Activated CD4-positive, alpha-beta T cell treated with anti-CD3 and anti-CD28 coated beads, Interleukin-2, amount 50 U/mL, for 16 hours (primary cell): ENCODE results near the gene NOL12.
A peak's percentile ranks its signal among the peaks of the same experiment; 100 is the strongest.

Experiments
- DNase-seq: peaks from one replicate; pipeline ENCODE4 v3.0.0-alpha.2; 2020

The NOL12 gene

DNA sequence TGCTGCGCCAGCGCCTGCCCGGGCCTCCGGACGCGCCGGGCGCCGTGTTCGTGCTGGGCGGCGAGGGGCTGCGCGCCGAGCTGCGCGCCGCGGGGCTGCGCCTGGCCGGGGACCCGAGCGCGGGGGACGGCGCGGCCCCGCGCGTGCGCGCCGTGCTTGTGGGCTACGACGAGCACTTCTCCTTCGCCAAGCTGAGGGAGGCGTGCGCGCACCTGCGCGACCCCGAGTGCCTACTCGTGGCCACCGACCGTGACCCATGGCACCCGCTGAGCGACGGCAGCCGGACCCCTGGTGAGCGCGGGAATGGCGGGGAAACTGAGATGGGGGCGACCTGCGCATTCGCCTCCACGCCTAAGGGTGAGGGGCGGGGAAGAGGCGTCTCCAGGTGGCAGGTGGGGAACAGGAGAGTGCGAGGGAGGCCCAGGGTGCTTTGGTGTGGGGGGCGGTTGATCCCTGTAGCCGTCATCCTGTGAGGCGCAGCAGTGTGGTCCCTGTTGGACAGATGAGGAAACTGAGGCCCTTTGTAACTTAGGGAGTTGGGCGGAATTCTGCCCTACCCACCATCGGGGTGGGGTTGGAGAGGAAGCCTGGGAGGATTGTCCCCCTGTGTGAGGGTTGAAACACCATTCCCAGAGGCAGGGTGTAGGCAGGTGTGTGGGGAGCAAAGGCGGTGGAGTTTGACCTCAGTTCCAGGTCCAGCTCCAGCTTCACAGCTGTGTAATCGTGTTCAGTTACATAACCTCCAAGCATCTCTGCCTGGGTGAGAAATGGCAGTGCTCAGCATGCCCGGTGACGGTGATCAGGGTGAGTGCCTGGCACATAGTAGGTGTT lies 26.9 kb upstream of the NOL12 start:
- no peak for DNase-seq

DNA sequence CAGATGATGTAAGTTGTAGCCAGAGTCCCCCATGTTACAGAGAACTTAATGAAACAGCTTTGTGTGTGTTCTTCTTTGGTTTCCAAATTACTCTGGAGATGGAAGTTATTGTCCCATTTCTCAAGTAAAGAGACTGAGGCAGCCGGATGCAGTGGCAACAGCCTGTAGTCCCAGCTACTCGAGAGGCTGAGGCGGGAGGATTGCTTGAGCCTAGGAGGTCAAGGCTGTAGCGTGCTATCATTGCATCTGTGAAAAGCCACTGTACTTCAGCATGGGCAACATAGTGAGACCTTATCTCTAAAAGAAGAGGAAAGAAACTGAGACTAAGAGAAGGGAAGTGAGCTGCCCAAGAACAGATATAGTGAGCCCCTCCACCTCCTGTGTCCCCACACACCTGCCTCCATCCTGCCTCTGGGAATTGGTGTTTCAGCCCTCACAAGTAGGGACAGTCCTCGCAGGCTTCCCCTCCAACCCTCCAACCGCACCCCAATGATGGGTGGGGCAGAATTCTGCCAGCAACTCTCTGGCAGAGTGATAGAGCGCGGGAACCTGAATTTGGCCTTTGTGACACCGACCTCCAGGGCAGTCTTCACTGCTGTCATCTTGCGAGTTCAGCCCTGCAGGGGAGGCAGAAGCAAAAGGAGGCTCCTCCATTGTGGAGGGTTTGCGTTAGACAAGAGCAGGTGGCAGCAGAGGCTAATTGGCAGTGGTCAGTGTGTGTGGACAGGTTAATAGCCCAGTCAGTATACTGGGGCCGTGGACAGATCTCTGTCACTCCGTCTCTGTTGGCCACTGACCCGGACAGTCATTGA lies 26.0 kb upstream of the NOL12 start:
- DNase-seq, result no peak

DNA sequence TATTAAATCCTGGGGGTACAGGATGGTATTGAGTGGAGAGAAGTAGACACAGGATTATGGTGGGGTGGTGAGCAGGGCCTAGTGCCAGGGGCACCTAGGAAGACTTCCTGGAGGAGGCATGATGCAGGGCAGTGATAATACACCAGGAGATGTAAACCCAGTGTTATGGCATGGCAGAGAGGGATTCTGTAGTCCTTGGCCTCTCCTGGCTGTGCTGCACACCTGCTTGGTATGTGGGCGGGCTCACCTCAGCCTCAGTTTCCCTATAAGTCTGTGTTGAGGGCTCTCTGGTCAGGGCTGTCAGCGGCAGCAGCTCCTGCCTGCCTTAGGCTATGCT lies 25.5 kb upstream of the NOL12 start:
- no peak for DNase-seq

DNA sequence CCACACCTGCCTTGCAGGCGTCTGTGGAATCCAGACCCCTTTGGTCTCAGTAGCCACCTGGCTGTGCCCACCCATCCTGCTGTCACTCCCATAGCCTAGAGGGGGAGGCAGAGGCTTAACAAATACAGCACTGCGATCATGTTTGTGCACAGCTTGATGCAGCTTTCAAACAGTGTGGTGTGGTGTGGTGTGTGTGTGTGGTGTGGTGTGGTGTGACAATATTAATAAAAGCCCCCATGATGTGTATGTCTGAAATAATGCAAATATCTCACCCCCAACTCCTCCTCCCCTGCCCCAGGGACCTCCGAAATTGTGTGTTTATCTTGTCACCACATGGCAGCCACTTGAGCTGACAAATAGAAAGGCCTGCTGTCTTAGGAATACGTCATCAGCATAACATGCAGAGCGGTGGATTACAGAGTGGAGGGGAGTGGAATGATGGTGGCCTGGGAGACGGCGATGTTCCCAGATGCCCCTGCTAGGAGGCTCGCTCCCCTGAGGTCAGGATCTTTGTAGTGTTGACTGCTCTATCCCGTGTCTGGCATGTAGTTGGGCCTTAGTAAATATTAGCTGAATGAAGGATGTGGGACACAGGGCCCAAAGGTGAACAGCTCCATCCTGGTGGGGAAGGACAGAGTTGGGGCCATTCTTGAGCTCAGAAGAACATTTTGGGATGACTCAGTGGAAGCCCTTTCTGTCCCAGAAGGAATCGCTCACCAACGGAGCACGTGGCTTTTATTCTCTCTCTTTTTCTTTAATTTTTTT lies 24.8 kb upstream of the NOL12 start:
- DNase-seq, result no peak

DNA sequence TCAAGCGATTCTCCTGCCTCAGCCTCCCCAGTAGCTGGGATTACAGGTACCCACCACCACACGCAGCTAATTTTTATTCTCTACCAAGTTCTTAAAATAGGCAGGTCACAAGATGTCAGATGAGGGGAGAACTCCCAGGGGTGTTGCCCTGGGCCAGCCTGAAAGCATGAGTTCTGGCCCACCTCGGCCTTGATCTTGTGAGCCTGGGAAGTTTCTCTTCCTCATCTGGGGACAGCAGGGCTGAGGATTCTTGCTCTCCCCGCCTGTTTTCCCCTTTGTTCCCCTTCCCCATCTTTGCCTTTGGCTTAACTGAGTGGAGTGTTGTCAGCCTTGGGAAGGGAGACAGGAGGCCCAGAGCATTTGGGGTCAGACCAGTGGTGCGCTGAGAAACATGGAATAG lies 24.1 kb upstream of the NOL12 start:
- DNase-seq, result no peak

DNA sequence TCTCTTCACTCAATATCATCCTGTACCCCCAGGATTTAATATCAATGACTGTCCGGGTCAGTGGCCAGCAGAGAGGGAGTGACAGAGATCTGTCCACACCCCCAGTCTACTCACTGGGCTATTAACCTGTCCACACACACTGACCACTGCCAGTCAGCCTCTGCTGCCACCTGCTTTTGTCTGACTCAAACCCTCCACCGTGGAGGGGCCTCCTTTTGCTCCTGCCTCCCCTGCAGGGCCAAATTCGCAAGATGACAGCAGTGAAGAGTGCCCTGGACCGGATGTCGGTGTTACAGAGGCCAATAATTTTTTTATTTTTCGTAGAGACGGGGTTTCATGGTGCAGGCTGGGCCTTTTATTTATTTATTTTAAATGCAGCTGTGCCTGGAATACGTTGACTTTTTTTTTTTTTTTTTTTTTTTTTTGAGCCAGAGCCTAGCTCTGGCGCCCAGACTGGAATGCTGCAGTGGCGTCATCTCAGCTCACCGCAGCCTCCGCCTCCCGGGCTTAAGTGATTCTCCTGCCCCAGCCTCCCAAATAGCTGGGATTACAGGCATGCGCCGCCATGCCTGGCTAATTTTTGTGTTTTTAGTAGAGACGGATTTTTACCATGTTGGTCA lies 22.5 kb upstream of the NOL12 start:
- no peak for DNase-seq

DNA sequence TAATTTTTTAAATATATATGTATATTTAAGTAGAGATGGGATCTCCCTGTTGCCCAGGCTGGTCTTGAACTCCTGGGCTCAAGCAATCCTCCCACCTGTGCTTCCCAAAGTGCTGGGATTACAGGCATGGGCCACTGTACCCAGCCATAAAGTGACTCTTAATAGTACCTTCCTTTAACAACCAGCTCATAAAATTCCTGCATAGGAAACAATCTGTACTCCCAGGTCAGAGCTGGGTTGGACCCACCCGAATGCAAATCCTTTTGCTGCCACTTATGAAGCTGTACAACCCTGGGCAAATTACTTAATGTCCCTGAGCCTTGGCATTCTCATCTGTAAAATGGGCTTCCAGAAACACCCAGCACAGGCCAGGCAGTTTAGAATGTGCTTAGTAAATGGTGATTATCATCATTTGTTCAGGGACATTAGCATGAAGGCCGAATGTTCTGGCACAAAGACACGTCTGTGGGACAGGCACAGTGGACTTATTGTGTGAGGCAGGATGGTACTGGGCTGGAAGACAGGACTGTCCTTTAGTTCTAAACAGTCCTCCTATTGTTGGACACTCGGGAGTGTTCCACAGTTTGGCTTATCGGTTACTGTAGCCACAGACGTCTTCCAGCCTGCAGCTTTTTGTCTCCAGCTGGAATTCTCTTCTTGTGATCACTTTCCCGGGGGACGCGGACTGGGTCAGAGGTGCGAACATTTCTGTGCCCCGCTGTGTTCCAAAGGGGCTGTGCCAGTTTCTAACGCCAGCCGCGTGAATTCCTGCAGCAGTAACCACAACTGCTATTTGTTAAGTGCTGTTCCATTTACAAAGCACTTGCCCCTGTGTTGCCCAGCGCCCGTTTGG lies 21.7 kb upstream of the NOL12 start:
- no peak for DNase-seq

DNA sequence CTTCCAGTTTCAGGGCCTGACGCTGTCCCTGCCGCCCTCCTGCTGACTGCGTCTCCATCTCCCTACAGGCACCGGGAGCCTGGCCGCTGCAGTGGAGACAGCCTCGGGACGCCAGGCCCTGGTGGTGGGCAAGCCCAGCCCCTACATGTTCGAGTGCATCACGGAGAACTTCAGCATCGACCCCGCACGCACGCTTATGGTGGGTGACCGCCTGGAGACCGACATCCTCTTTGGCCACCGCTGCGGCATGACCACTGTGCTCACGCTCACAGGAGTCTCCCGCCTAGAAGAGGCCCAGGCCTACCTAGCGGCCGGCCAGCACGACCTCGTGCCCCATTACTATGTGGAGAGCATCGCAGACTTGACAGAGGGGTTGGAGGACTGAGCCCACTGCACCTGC lies 20.7 kb upstream of the NOL12 start:
- no peak for DNase-seq

DNA sequence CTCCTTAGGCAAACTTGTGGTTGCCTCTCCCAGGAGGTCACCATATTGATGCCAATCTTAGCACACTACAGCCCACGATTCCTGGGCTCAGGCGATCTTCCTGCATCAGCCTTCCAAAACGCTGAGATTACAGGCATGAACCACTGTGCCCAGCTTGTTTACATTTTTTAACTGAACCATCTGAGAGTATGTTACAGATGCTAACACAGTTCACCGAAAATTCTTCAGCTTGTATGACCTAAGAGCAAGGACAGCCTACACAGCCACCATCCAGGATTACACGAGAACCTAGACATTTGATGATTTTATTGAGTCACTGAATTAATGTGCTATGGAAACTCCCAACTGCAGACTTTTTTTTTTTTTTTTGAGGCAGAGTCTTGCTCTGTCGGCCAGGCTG lies 16.6 kb upstream of the NOL12 start:
- DNase-seq, result no peak

DNA sequence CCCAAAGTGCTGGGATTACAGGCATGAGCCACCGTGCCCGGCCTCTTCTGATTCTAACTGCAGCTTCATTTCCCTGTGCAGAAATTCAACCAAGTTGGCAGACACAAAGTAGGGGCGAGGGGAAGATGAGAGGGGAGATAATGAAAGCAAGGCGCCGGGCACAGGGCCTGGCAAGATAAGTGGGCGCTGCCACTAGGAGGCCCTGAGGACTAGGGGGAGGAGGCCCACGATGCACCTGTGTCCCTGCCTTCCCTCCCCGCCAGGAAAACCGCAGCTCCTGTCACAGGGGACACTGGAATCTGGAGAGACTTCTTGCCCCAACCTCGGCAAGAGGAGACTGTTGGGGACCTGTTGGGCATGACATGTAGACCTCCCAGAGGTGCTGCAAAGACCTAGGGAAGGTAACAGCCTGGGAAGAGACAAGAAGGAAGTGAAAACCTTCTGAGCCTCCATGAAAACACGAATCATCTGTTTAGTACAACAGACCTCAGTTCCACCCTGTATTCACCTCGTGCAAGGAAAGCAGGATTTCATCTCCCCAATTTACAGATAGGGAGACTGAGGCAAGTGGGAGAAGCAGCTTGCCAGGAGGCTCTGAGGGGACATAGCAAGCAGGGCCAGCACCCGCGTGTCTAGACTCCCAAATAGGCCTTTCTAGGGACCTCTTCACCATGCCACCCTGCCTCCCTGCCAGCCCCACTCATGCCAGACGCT lies 13.8 kb upstream of the NOL12 start:
- no peak for DNase-seq

DNA sequence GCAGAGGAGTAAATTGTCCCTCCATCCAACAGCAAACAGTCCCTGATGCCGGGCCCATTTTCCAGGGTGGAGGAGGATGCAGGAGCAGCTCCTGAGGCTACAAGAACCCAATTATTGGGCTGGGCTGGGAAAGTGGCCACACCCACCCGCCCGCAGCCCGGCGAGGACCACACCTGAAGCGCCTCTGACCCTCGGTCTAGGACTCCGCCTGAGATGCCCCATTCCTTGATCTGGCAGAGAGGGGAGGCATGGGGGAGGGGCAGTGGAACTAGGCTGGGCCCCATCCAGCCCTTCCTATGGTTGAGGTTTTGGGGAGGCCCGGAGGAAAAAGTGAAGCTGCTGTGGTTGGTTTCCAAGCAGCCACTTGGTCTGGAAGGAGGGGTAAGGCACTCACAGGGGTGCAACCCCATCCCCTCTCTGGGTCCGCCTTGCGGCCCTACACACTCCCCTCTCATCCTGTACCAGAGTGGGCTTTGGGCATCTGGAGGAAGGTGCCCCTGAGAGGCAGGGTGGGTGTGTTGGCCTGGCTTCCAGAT lies 13.2 kb upstream of the NOL12 start:
- DNase-seq, result no peak

DNA sequence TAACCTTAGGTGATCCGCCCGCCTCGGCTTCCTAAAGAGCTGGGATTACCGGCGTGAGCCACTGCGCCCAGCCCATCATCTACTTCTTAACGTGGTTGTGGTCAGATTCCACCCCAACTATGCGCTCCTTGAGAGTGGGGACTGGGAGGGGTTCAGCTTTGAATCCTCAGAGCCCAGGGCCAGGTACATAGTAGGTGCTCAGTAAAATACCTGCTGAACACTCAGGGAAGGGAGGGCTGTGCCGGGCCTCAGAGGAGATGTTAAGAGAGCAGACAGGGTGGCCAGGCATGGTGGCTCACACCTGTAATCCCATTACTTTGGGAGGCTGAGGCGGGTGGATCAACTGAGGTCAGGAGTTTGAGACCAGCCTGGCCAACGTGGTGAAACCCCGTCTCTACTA lies 11.9 kb upstream of the NOL12 start:
- DNase-seq, result no peak

DNA sequence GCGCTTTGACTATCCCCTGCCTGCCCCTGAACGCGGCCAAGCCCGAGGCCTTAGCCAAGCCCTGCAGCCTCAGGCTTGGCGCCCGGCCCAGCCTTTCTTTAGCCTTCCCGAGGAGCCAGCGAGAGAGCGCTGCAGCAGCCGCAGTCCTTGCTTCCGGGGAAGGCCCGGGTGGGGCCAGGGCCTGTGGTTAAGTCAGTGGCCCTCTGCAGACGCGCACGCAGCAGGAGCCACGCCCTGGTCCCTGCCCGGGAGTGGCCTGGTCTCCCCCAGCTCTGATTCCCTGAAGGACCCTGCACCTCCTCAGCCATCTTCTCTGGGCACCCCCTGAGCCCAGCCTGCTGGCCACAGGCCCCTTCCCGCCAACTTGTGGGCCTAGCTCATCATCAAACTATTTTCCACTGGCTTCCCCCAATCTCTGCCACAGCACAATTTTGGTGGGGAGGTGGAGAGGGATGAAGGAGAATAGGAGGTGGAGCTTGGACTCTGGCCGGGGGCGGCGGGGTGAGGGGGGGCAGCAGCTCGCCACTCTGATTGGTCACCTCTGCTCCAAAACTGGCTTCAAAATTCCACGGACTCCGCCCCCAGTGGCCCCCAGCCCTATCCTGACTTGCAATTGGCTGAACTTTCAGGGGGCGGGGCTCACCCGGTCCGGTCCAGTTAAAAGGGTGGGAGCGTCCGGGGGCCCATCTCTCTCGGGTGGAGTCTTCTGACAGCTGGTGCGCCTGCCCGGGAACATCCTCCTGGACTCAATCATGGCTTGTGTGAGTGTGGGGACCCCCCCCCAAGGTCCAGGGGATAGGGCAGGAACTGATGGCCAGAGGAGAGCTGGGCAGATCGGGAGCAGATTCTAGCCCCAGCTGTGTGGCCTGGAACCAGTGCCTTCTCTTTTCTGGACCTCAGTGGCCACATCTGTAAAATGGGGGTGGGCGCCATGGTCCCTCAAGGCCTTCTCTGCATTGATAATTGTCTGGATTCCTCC lies 10.9 kb upstream of the NOL12 start, which contains the start of gene LGALS1:
TSS of gene LGALS1 (plus strand) at position 686 of the 979 bp plus-strand sequence. CDS start at position 753, 67 bp downstream.
- peak; percentile 92 for DNase-seq

DNA sequence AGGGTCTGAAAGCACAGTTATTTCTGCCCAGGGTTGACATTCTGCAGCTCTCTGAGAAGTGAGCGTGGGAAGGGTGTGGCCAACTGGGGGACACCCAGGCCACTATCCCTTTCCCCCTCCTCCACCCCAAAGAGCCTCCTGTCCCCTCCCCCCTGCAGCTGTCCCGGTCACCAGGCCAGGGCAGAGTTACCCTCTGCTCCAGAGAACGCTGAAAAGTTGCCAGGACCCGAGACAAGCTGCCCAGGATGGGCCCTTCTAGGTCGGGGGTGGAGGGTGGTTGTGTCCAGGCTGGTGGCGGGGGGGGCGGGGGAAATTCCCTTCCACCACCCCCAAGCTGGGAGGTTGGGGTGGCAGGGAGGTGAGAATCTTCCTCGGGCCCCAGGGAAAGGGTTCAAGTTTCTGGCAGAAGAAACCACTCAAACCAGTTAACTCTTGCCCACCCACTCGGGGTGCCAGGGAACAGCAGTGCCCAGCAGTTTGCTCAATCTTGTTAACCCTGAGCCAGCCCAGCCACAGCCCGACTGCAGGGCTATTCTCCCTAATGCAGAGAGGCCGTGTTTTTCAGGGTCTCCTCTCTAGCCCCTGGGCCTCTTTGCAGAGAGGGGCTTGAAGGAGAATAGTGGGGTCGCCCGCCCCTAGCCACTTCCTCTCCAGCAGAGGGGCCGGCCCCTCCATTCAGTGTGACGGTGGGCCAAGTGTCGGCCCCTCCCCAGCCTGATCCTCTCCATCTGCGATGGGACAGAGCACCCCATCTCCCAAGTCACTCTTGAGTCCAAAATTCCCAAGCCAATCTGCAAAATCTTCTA lies 10.0 kb upstream of the NOL12 start:
- DNase-seq, result no peak

DNA sequence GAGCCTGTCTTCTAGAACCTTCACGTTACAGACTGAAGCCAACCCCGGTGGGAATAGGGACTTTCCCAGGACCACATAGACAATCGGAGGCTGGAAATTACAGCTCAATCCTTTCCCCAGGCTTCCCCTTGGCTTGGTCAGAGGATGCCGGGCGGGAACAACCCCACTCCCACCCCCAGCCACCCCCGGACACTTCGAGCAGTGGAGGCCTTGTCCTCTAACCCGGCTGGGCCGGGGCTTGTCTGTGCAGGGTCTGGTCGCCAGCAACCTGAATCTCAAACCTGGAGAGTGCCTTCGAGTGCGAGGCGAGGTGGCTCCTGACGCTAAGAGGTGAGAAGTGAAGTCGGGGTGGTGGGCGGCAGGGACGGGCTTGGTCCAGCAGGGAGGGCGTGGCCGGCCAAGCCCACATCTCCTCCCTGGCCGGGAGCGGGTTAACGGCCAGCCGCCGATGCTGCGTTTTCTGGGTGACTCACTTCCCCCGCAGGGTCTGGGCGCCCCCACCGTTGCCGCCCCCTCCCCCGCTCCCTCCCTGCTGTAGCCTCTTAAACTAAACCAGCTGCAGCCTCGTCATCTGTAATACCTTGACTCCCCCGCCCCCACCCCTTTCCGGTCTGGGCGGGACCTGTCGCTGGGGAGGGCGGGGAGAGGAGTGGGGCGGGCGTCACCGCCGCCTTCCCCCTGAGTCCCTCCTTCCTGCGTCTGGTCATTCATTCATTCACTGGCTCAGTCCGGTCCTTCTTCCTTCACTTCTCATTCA lies 9.2 kb upstream of the NOL12 start:
- DNase-seq, result peak; percentile 96

DNA sequence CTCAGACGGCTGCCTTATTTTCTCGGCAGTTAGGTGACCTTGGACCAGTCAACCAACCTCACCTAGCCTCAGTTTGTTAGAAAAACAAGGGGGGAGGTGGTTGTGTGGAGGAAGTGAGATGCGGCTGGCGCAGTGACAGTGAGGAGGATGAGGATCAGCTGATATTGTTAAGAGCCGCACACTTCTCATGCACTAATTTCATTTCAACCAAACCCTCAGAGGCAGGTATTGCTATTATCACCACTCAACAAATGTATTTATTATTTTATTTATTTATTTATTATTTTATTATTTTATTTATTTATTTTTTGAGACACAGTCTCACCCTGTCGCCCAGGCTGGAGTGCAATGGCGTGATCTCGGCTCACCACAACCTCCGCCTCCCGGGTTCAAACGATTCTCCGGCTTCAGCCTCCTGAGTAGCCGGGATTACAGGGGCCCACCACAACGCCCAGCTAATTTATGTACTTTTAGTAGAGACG lies 8.6 kb upstream of the NOL12 start:
- no peak for DNase-seq

DNA sequence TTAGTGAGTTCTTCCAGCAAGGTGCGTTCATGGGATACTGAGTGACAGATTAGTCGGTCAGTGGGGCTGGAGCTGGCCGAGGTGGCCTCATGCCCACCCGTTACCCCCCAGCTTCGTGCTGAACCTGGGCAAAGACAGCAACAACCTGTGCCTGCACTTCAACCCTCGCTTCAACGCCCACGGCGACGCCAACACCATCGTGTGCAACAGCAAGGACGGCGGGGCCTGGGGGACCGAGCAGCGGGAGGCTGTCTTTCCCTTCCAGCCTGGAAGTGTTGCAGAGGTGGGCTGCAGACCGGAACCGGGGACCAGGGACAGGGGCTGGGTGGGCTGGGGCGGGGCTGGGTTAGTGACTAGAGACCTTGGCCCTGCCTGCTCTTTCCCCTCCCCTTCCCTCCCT lies 7.8 kb upstream of the NOL12 start:
- DNase-seq, result no peak

DNA sequence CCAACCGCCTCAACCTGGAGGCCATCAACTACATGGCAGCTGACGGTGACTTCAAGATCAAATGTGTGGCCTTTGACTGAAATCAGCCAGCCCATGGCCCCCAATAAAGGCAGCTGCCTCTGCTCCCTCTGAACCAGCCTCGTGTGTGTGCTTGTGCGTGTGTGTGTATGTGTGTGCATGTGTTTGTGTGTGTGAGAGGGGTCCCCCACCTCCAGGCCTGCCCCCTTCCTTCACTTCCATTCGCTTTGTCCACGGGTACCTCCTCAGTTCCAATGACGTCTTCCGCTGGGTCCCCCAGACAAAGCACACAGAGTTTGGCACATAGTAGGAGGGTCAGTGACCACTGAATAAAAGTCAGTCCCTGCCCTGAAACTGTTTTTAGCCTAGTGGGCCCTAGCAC lies 6.5 kb upstream of the NOL12 start:
- no peak for DNase-seq
